Measurements from ENCODE around the gene PPM1N. TPM values are rescaled to one million over a fixed set of nuclear protein-coding genes. Genes with fewer than 3 reads are reported as not detected.

PPM1N gene
- total and polyA plus RNA-seq, 8 donors = 0.22 to 2.1 (median 0.32) TPM

DNA sequence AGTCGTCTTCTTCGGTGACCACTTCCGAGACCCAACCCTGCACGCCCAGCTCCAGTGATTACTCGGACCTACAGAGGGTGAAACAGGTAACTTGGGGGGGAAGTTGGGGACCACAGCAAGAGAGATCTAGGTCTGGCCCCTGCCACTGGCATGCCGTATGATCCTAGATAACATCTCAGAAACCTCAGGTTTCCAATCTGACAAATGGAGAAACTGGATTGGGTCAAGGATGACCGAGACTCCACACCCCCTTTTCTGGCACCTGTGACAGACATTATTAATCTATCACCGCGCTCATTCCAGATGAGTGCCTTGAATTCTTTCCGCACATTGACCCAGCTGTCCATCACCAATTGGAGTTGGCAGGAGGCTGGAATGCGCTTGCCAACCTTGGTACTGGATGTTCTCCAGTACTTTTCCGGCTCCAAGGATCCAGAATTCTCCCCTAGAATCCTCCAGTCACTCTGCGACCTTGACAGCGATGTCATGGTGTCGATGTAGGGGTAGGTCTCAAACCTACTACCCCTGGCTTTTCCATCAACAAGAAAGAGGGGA, 26.4 kb downstream of the PPM1N start:
- Histone ChIP-seq H3K27me3 (no peaks in the 10 kb centered on the region), H3K36me3 (peaks cover 0 to 10% (median 0%) of the 10 kb centered on the region in 3 donors), H3K4me1 (peaks cover 3 to 7% (median 6%) of the 10 kb centered on the region in 3 donors), H3K4me3 (no peak overlapping the region), H3K9me3 (no peaks in the 10 kb centered on the region), H3K27ac (peak overlapping the region in 3 of 4 donors; percentile 5 to 28 (median 6))
- ATAC-seq = peak; percentile 11 to 65 (median 54)
- TF ChIP-seq CTCF (IDR thresholded peaks at IDR 0.05) = no peak
- FAIRE-seq = no peak
- intact Hi-C loops (cut with DNase I) = loop anchor here in 2 of 3 donors (5.0 to 10.0 kb wide), 2 partner anchors 110 to 118 kb away; partner anchors contain the start of gene EML2 (in 1 of the 2)
- DNase-seq = peak in 4 of 6 donors; percentile 70 to 83 (median 76)
- 38 to 39% methylated on average over 15 of the region's 15 CpGs for WGBS, 2 donors

- WGBS, 2 donors = 80 to 81% methylated on average over 9 of the region's 9 CpGs
- no peaks in the 10 kb centered on the region for H3K27me3 ChIP-seq
- FAIRE-seq = no peak
- peak in 4 of 6 donors; percentile 53 to 67 (median 64) for DNase-seq
- ATAC-seq = peak in 3 of 4 donors; percentile 11 to 33 (median 16)
- intact Hi-C loops (cut with DNase I) = loop anchor here in 1 of 3 donors (10.0 kb wide), 1 partner anchor 109 kb away; the partner anchor contains the start of gene EML2
- H3K36me3 ChIP-seq = no peaks in the 10 kb centered on the region
- TF ChIP-seq CTCF (IDR thresholded peaks at IDR 0.05) = no peak
- H3K4me3 ChIP-seq = no peak overlapping the region
- H3K4me1 ChIP-seq = peaks cover 3 to 7% (median 6%) of the 10 kb centered on the region in 3 donors
- H3K9me3 ChIP-seq = no peaks in the 10 kb centered on the region
- no peak overlapping the region for H3K27ac ChIP-seq
Measured at GRCh38 chr19:45526143-45526542, 27.9 kb downstream of the PPM1N start.

DNA sequence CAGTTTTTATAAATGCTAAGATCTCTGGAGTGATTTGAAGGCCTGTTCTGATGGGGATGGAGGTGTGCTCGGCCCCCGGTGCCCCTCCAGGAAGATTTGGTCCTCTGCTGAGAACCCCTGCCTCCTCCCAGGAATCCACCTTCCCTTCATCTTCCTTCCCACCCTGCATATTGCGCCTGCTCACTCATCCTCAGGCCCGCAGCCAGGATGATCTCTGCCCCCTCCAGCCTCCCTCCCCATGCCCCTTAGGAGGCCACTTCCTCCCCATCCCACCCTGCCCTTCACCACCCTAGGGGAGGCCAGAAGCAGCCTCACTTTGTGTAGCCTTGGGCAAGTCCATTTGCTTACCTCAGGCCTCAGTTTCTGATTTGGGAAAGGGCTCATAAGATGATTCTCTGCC, 28.7 kb downstream of the PPM1N start:
- no peaks in the 10 kb centered on the region for H3K27me3 ChIP-seq
- no peaks in the 10 kb centered on the region for H3K9me3 ChIP-seq
- intact Hi-C loops (cut with DNase I) = loop anchor here in 1 of 3 donors (10.0 kb wide), 1 partner anchor 108 kb away; the partner anchor contains the start of gene EML2
- TF ChIP-seq CTCF (IDR thresholded peaks at IDR 0.05) = no peak
- no peaks in the 10 kb centered on the region for H3K36me3 ChIP-seq
- FAIRE-seq (no peak), DNase-seq (no peak), ATAC-seq (no peak)
- 91% methylated on average over 4 of the region's 4 CpGs for WGBS, 2 donors
- H3K4me1 ChIP-seq = peaks cover 3 to 7% (median 6%) of the 10 kb centered on the region in 3 donors
- no peak overlapping the region for H3K27ac ChIP-seq
- no peak overlapping the region for H3K4me3 ChIP-seq

DNA sequence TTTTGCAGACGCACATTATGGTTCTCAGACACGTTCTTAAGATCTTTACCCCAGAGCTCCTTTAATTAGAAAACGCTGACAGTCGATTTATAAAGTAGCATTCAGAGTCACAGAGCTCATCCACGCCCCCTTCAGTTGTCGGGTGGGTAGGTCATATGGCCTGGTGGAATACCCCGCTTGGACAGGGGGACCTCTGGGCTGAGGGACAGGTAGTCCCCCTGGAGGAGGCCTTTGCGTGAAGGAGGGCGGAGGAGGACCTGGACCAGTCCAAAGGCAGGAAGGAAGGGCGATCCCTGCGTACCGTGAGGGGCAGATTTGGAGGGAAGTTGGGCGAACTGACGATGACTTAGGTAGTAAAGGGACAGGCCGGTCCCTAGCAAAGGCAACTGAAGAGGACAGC, 29.5 kb downstream of the PPM1N start:
- intact Hi-C loops (cut with DNase I) = loop anchor here in 1 of 3 donors (10.0 kb wide), 1 partner anchor 107 kb away; the partner anchor contains the start of gene EML2
- no peak for FAIRE-seq
- DNase-seq = peak in 2 of 6 donors; percentile 35 to 55
- no peak for TF ChIP-seq CTCF (IDR thresholded peaks at IDR 0.05)
- Histone ChIP-seq H3K9me3 (no peaks in the 10 kb centered on the region), H3K4me3 (no peak overlapping the region), H3K27me3 (no peaks in the 10 kb centered on the region), H3K4me1 (peaks cover 3 to 7% (median 6%) of the 10 kb centered on the region in 3 donors), H3K27ac (peak overlapping the region; percentile 14 to 58 (median 44)), H3K36me3 (no peaks in the 10 kb centered on the region)
- 78 to 81% methylated on average over 15 of the region's 15 CpGs for WGBS, 2 donors
- no peak for ATAC-seq

Measured in pancreas (tissue), 10 donors.